PC-3 (cell line): ENCODE data around the gene SLC2A3.

Source experiments
- EZH2 ChIP-seq: fragments of 300-600 bp; sonication (generic); IDR thresholded peaks from one replicate; pipeline ENCODE4 v1.6.1; 2017; ENCODE audit warnings: antibody characterized with exemption, mild to moderate bottlenecking, low read length; ENCODE audit not compliant: unreplicated experiment
- EZH2phosphoT487 ChIP-seq: fragments of 300-600 bp; sonication (generic); IDR thresholded peaks from 2 replicates; pipeline ENCODE4 v1.6.1; 2018; ENCODE audit warnings: mild to moderate bottlenecking, antibody characterized with exemption, low read length, borderline replicate concordance
- TF ChIP-seq, protein P1 (sequence below): fragments of 300-600 bp; sonication (generic); conservative IDR thresholded peaks from 2 replicates; pipeline ENCODE4 v1.5.1; 2017; ENCODE audit warnings: antibody characterized with exemption, low read depth, mild to moderate bottlenecking, low read length

DNA sequence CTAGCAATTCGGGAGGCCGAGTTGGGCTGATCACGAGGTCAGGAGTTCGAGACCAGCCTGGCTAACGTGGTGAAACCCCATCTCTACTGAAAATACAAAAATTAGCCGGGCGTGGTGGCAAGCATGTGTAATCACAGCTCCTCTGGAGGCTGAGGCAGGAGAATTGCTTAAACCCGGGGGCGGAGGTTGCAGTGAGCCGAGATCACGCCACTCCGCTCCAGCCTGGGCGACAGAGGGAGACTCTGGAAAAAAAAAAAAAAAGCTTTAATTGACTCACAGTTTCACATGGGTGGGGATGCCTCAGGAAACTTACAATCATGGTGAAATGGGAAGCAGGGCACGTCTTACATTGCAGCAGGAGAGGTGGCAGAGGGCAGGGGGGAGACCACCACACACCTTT is 30.6 kb upstream of the SLC2A3 start:
- TF ChIP-seq EZH2 (no peak), EZH2phosphoT487 (no peak)
- TF ChIP-seq, protein P1, sequence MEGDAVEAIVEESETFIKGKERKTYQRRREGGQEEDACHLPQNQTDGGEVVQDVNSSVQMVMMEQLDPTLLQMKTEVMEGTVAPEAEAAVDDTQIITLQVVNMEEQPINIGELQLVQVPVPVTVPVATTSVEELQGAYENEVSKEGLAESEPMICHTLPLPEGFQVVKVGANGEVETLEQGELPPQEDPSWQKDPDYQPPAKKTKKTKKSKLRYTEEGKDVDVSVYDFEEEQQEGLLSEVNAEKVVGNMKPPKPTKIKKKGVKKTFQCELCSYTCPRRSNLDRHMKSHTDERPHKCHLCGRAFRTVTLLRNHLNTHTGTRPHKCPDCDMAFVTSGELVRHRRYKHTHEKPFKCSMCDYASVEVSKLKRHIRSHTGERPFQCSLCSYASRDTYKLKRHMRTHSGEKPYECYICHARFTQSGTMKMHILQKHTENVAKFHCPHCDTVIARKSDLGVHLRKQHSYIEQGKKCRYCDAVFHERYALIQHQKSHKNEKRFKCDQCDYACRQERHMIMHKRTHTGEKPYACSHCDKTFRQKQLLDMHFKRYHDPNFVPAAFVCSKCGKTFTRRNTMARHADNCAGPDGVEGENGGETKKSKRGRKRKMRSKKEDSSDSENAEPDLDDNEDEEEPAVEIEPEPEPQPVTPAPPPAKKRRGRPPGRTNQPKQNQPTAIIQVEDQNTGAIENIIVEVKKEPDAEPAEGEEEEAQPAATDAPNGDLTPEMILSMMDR, result no peak
